Measurements from ENCODE around the gene ZGPAT. TPM values are rescaled to one million over a fixed set of nuclear protein-coding genes. Genes with fewer than 3 reads are reported as not detected.
A peak's percentile ranks its signal among the peaks of the same experiment; 100 is the strongest.

Gene ZGPAT
- total RNA-seq, 4 donors from 2014 or later, result 29.1 to 346 (median 76.5) TPM

- no peaks in the 10 kb centered on the region for H3K9me3 ChIP-seq
- peak overlapping the region in 1 of 4 donors; percentile 2 for H3K27ac ChIP-seq
Observed at GRCh38 chr20:63696306-63696627, 11.6 kb upstream of the ZGPAT start.

GRCh38 chr20:63696628-63697356, 11.0 kb upstream of the ZGPAT start, which contains the start of gene TNFRSF6B:
TNFRSF6B (plus strand) TSS chr20:63696652; CDS start chr20:63696768, 116 bp downstream.
- H3K27me3 ChIP-seq, result no peaks in the 10 kb centered on the region
- peak within 1 kb of the TSS in 1 of 4 donors; percentile 2 for H3K27ac ChIP-seq
- H3K9me3 ChIP-seq, result no peaks in the 10 kb centered on the region
- peaks cover 25 to 45% (median 39%) of the 10 kb centered on the region in 4 donors for H3K4me1 ChIP-seq
- DNase-seq, result peak; percentile 11
- peak within 1 kb of the TSS in 2 of 4 donors; percentile 7 to 19 for H3K4me3 ChIP-seq
- intact Hi-C loops (cut with DNase I; ENCODE audit: low total_unique reads) (no loop called here), in situ Hi-C loops (cut with MboI; ENCODE audit: low pct_ligation_motif_present in 1 of 4, low pct_unique_long_range_greater_than_20kb in 1 of 4, low sequenced_read_pairs in 3 of 4) (no loop called here)
- TF ChIP-seq POLR2AphosphoS5 (IDR thresholded peaks at IDR 0.05) (peak in 2 of 3 donors; percentile 41 to 56), EP300 (IDR thresholded peaks at IDR 0.05; ENCODE audit: low read depth) (no peak), POLR2A (IDR thresholded peaks at IDR 0.05) (peak; percentile 41), CTCF (IDR thresholded peaks at IDR 0.05) (no peak)
- 22% methylated on average over 40 of the region's 52 CpGs; no CpG with 5 or more reads in 1 of the 2 donors for WGBS, 2 donors (ENCODE audit: low coverage in 1 of 2)
- H3K36me3 ChIP-seq, result no peaks in the 10 kb centered on the region

More at GRCh38 chr20:63696306-63696627, 11.6 kb upstream of the ZGPAT start:
- 60% methylated on average over 1 of the region's 6 CpGs; no CpG with 5 or more reads in 1 of the 2 donors for WGBS, 2 donors (ENCODE audit: low coverage in 1 of 2)
- DNase-seq, result peak; percentile 60
- no peaks in the 10 kb centered on the region for H3K27me3 ChIP-seq
- TF ChIP-seq EP300 (IDR thresholded peaks at IDR 0.05; ENCODE audit: low read depth) (no peak), POLR2A (IDR thresholded peaks at IDR 0.05) (no peak), POLR2AphosphoS5 (IDR thresholded peaks at IDR 0.05) (no peak), CTCF (IDR thresholded peaks at IDR 0.05) (no peak)
- peak overlapping the region in 1 of 4 donors; percentile 7 for H3K4me3 ChIP-seq
- no peaks in the 10 kb centered on the region for H3K36me3 ChIP-seq
- in situ Hi-C loops (cut with MboI; ENCODE audit: low pct_ligation_motif_present in 1 of 4, low pct_unique_long_range_greater_than_20kb in 1 of 4, low sequenced_read_pairs in 3 of 4) (no loop called here), intact Hi-C loops (cut with DNase I; ENCODE audit: low total_unique reads) (no loop called here)
- H3K4me1 ChIP-seq, result peaks cover 27 to 50% (median 43%) of the 10 kb centered on the region in 4 donors

- Histone ChIP-seq H3K36me3 (no peaks in the 10 kb centered on the region), H3K4me3 (peak overlapping the region in 2 of 4 donors; percentile 7 to 19), H3K9me3 (no peaks in the 10 kb centered on the region), H3K4me1 (peaks cover 19 to 39% (median 34%) of the 10 kb centered on the region in 4 donors), H3K27ac (no peak overlapping the region), H3K27me3 (no peaks in the 10 kb centered on the region)
- no peak for TF ChIP-seq POLR2A (IDR thresholded peaks at IDR 0.05)
- no peak for TF ChIP-seq CTCF (IDR thresholded peaks at IDR 0.05)
- no peak for TF ChIP-seq POLR2AphosphoS5 (IDR thresholded peaks at IDR 0.05)
- no peak for TF ChIP-seq EP300 (IDR thresholded peaks at IDR 0.05; ENCODE audit: low read depth)
- DNase-seq, result peak; percentile 8
- in situ Hi-C loops (cut with MboI; ENCODE audit: low pct_ligation_motif_present in 1 of 4, low pct_unique_long_range_greater_than_20kb in 1 of 4, low sequenced_read_pairs in 3 of 4), result no loop called here
- intact Hi-C loops (cut with DNase I; ENCODE audit: low total_unique reads), result no loop called here
- WGBS, 2 donors (ENCODE audit: low coverage in 1 of 2), result 52% methylated on average over 4 of the region's 7 CpGs; no CpG with 5 or more reads in 1 of the 2 donors
Observed at GRCh38 chr20:63697357-63697867, 10.4 kb upstream of the ZGPAT start.

- no peaks in the 10 kb centered on the region for H3K27me3 ChIP-seq
- H3K27ac ChIP-seq, result peak overlapping the region in 3 of 4 donors; percentile 19 to 41 (median 22)
- intact Hi-C loops (cut with DNase I; ENCODE audit: low total_unique reads) (no loop called here), in situ Hi-C loops (cut with MboI; ENCODE audit: low pct_ligation_motif_present in 1 of 4, low pct_unique_long_range_greater_than_20kb in 1 of 4, low sequenced_read_pairs in 3 of 4) (no loop called here)
- DNase-seq, result peak; percentile 7
- H3K4me1 ChIP-seq, result peaks cover 19 to 35% (median 30%) of the 10 kb centered on the region in 4 donors
- 84% methylated on average over 40 of the region's 40 CpGs; no CpG with 5 or more reads in 1 of the 2 donors for WGBS, 2 donors (ENCODE audit: low coverage in 1 of 2)
- TF ChIP-seq EP300 (IDR thresholded peaks at IDR 0.05; ENCODE audit: low read depth) (no peak), CTCF (IDR thresholded peaks at IDR 0.05) (no peak)
- H3K36me3 ChIP-seq, result no peaks in the 10 kb centered on the region
- no peaks in the 10 kb centered on the region for H3K9me3 ChIP-seq
- H3K4me3 ChIP-seq, result no peak overlapping the region
Observed at GRCh38 chr20:63697868-63698545, 9.8 kb upstream of the ZGPAT start.

Data from transverse colon (tissue), 4 donors.